ENCODE data around the gene SLC9A7. TPM values are rescaled to one million over a fixed set of nuclear protein-coding genes. Genes with fewer than 3 reads are reported as not detected.

The SLC9A7 gene
- total RNA-seq, 1 experiment from 2014 or later = 74.3 TPM

GRCh38 chrX:46574774-46575381, 184.0 kb downstream of the SLC9A7 start:
- peaks cover 32% of the 10 kb centered on the region for H3K4me1 ChIP-seq (ENCODE audit: insufficient read depth, low read length)
- peak overlapping the region; percentile 77 for H3K9ac ChIP-seq (ENCODE audit: low read length)
- intact Hi-C loops (cut with micrococcal nuclease) = loop anchor here (5.0 to 10.0 kb wide), 2 partner anchors 112 to 180 kb away; partner anchors contain the start of gene SLC9A7
- H2AFZ ChIP-seq (ENCODE audit: low read length) = no peak overlapping the region
- H3K9me2 ChIP-seq (replicated peaks; ENCODE audit: low read length) = no peaks in the 10 kb centered on the region
- H3K4me2 ChIP-seq (ENCODE audit: low read length) = peak overlapping the region; percentile 93
- no peaks in the 10 kb centered on the region for H3K9me3 ChIP-seq (ENCODE audit: low read length)
- H3K79me2 ChIP-seq (ENCODE audit: low read length) = peaks cover 57% of the 10 kb centered on the region
- no TSS peak for BruUV-seq (replicated peaks)
- DNase-seq (no peak), ATAC-seq (no peak)
- H3F3A ChIP-seq (ENCODE audit: low read length, unreplicated experiment) = peaks cover 4% of the 10 kb centered on the region
- TF ChIP-seq EZH2 (IDR thresholded peaks at IDR 0.05; ENCODE audit: low read length, unreplicated experiment) = no peak
- no peak for TF ChIP-seq EZH2phosphoT487 (IDR thresholded peaks at IDR 0.05; ENCODE audit: borderline replicate concordance, low read length)
- no peak for TF ChIP-seq CTCF (conservative IDR thresholded peaks at IDR 0.05; ENCODE audit: low read depth, low read length)
- no peak overlapping the region for H3K27ac ChIP-seq (ENCODE audit: low read length)
- H3K27me3 ChIP-seq (ENCODE audit: low read length) = no peaks in the 10 kb centered on the region
- peaks cover 8% of the 10 kb centered on the region; the same call in 1 of the 2 replicates for H3K36me3 ChIP-seq (ENCODE audit: low read depth, low read length)
- peak overlapping the region; percentile 94 for H3K4me3 ChIP-seq (ENCODE audit: low read length)
- no peaks in the 10 kb centered on the region; the same call in 1 of the 2 replicates for H4K20me1 ChIP-seq (ENCODE audit: low read length)
- CTCF ChIA-PET = no interaction called here
- POLR2A ChIA-PET (ENCODE audit: unreplicated experiment) = no interaction called here

- Histone ChIP-seq H3K27ac (ENCODE audit: low read length) (peak overlapping the region; percentile 69), H2AFZ (ENCODE audit: low read length) (peak overlapping the region; percentile 96), H3K9me2 (replicated peaks; ENCODE audit: low read length) (no peaks in the 10 kb centered on the region), H3K4me3 (ENCODE audit: low read length) (peak overlapping the region; percentile 94), H3K27me3 (ENCODE audit: low read length) (no peaks in the 10 kb centered on the region), H3K79me2 (ENCODE audit: low read length) (peaks cover 50% of the 10 kb centered on the region), H3K4me1 (ENCODE audit: insufficient read depth, low read length) (peaks cover 32% of the 10 kb centered on the region), H3K9me3 (ENCODE audit: low read length) (no peaks in the 10 kb centered on the region), H4K20me1 (ENCODE audit: low read length) (no peaks in the 10 kb centered on the region; the same call in 1 of the 2 replicates), H3K36me3 (ENCODE audit: low read depth, low read length) (peaks cover 6% of the 10 kb centered on the region; the same call in 1 of the 2 replicates), H3K9ac (ENCODE audit: low read length) (peak overlapping the region; percentile 77), H3F3A (ENCODE audit: low read length, unreplicated experiment) (peaks cover 4% of the 10 kb centered on the region), H3K4me2 (ENCODE audit: low read length) (peak overlapping the region; percentile 93)
- ChIA-PET POLR2A (ENCODE audit: unreplicated experiment) (no interaction called here), CTCF (no interaction called here)
- no TSS peak for BruUV-seq (replicated peaks)
- TF ChIP-seq EZH2phosphoT487 (IDR thresholded peaks at IDR 0.05; ENCODE audit: borderline replicate concordance, low read length) = no peak
- TF ChIP-seq EZH2 (IDR thresholded peaks at IDR 0.05; ENCODE audit: low read length, unreplicated experiment) = no peak
- peak; percentile 52 for ATAC-seq
- DNase-seq = peak; percentile 75
- intact Hi-C loops (cut with micrococcal nuclease) = loop anchor here (2.0 to 10.0 kb wide), 3 partner anchors 19 to 181 kb away; partner anchors contain the start of gene SLC9A7
Observed at GRCh38 chrX:46573892-46574773, 184.8 kb downstream of the SLC9A7 start.

GRCh38 chrX:46573331-46573891, 185.5 kb downstream of the SLC9A7 start, which contains the start of gene CHST7:
Gene CHST7, plus strand, starts transcription at chrX:46573765. Its CDS starts 167 bp downstream, at chrX:46573932.
- Histone ChIP-seq H3F3A (ENCODE audit: low read length, unreplicated experiment) (peaks cover 4% of the 10 kb centered on the region), H3K4me3 (ENCODE audit: low read length) (peak within 1 kb of the TSS; percentile 94), H3K27ac (ENCODE audit: low read length) (peak within 1 kb of the TSS; percentile 69), H3K4me2 (ENCODE audit: low read length) (peak within 1 kb of the TSS; percentile 93), H2AFZ (ENCODE audit: low read length) (peak within 1 kb of the TSS; percentile 96), H3K9ac (ENCODE audit: low read length) (peak within 1 kb of the TSS; percentile 77), H3K9me2 (replicated peaks; ENCODE audit: low read length) (no peaks in the 10 kb centered on the region), H3K36me3 (ENCODE audit: low read depth, low read length) (no peaks in the 10 kb centered on the region), H3K4me1 (ENCODE audit: insufficient read depth, low read length) (peaks cover 32% of the 10 kb centered on the region), H3K79me2 (ENCODE audit: low read length) (peaks cover 43% of the 10 kb centered on the region), H3K9me3 (ENCODE audit: low read length) (no peaks in the 10 kb centered on the region), H4K20me1 (ENCODE audit: low read length) (no peaks in the 10 kb centered on the region; the same call in 1 of the 2 replicates), H3K27me3 (ENCODE audit: low read length) (no peaks in the 10 kb centered on the region)
- intact Hi-C loops (cut with micrococcal nuclease) = loop anchor here (2.0 to 10.0 kb wide), 3 partner anchors 19 to 181 kb away; partner anchors contain the start of gene SLC9A7
- DNase-seq = peak; percentile 76
- ATAC-seq = peak; percentile 72
- CTCF ChIA-PET = interaction anchor here (1.1 kb wide), 1 partner anchor 19 kb away, joined by 9 read pairs; no protein-coding TSS in a partner anchor
- POLR2A ChIA-PET (ENCODE audit: unreplicated experiment) = no interaction called here
- no peak for TF ChIP-seq EZH2phosphoT487 (IDR thresholded peaks at IDR 0.05; ENCODE audit: borderline replicate concordance, low read length)
- TF ChIP-seq CTCF (conservative IDR thresholded peaks at IDR 0.05; ENCODE audit: low read depth, low read length) = peak; percentile 56
- no TSS peak for BruUV-seq (replicated peaks)

Data from PC-3 (cell line).